NCI-H2227 treated with DMSO at 0.1 percent for 48 hours (cell line): ENCODE data around the gene EGFLAM.
"Not testable (repeated sequence)": the region's sequence is repeated elsewhere in the genome, so short reads cannot be mapped to it uniquely, and the experiment has no call there.

Experiments
- DNase-seq: peaks from one replicate; lab custom pipeline; 2025; lab: John Stamatoyannopoulos, UW

EGFLAM gene

DNA sequence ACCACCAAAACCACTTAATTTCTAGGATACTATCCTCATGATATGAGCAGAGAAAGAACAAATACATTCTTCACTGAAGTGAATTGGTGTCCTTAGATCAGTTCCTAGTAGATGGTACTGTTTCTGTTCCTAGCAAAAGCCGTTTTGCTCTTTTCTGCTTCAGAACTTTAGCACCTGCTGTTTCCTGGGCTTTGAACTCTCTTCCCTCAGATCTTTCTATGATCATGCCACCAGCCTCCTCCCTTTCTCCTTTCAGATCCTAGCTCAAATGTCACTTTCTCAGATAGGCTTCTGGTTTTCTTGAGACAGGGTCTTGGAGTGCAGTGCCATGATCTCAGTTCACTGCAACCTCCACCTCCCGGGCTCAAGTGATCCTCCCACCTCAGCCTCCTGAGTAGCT is 118.0 kb downstream of the EGFLAM start:
- DNase-seq = no peak

DNA sequence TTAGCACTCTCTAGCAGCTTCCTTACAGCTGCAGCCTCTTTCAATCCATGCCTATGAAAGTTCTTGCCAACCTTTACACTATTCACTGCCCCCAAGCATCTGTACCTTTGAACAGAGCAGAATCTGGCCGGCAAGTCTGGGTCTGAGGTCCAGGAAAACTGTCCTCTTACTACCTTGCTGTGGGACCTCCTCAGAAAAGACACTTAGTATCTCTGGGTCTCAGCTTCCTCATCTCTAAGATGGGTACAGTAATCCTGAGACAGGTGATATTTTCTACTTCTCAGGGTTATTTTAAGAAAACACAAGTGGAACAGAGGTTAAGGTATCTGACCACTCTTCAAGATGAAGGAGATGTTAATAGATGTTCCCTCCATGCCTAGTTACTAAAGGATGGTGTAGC is 120.2 kb downstream of the EGFLAM start:
- DNase-seq = no peak

DNA sequence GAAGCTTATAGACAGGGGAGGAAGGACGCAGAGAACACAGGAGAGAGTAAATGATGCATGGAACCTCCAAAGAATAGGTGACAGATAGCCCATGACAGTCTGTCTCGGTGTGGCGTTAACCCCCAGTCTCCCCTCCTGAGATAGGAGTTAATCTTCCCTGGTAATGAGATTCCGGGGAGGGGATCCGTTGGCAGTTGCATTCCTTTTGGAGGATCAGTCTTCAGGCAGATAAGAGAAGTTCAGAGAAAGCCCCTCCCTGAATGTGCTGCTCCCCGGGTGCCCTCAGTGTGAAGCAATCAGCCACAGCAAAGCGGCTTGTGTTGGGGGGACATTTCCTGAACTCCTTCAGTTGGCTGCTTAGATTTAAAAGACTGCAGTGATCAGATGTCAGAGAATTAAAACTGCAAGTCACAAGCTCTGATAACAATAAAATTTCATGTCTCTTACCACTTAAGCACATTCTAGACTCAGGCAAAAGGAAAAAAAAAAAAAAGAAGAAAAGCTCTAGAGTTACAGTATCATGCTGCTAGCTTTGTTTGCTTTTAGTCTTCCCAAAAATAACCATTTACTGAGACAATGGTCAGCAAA is 121.1 kb downstream of the EGFLAM start:
- no peak for DNase-seq

DNA sequence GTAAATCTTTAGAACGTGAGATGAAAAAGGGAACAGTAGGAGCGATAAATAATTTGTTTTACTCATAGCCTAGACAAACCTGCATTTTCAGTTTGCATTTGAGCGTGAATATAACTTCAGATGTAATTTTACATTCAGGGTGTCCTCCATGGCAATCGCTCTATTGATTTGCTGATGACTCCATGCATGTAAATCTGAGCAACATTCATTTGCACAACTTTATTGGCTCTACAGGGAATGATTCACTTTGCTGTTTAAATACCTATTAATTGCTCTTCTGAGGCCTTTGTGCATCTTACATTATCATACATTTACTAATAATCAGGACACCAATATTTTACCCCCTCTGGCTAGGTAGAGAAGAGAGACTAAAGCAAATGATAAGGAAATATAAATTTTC is 122.2 kb downstream of the EGFLAM start:
- DNase-seq = no peak

DNA sequence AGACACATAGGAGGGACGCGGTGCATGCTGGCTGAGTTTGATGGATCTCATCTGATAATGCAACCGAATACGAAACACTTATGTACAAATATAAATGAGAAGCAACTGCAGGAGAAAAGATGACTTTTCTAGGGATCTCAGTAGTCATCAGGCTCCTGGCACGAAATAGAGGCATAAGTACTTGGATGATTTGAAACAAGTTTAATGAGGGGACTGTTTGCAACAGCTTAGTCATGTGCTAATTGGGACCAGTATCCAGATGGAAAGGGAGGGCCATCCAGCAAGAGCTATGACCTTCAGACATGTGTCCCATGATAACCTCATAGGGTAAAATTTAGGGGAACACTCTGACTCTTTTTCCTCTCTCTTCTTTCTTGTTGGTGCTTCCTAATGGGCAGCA is 123.0 kb downstream of the EGFLAM start:
- no peak for DNase-seq

DNA sequence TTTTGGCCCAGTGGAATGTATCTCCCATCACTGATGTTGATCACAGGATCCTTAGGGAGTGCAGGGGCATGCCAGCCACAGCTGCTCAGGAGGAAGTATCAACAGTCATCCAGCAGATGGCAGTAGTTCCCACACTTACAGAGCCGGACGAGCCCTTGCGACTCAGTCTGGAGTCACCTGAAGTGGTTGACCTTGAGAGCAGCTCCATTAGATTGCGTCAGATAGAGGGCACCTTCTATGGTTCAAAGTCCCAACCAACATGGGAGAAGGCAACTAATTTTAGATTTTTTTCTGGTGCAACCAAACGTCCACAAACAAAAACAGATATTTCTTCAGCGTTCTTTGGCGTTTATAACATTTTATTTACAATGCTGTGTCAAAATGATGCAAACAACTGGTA is 124.5 kb downstream of the EGFLAM start:
- peak; percentile 73 for DNase-seq

DNA sequence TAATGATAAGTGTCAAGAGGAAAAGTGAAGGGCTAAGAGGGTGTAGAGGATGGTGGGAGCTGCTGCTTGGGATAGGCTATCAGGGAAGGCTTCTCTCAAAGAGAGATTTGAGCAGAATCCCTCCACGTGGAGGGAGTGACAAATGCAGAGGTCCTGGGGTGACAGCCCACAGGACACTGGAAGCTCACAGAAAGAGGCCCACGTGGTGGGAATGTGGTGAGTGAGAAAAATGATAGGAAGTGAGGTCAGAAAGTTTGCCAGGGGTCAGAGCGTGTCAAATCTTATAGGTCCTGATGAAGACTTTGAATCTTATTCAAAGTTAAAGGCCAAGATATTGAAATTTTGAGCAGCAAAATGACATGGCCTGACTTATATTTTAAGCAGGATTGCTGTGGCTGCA is 125.3 kb downstream of the EGFLAM start:
- DNase-seq = no peak

DNA sequence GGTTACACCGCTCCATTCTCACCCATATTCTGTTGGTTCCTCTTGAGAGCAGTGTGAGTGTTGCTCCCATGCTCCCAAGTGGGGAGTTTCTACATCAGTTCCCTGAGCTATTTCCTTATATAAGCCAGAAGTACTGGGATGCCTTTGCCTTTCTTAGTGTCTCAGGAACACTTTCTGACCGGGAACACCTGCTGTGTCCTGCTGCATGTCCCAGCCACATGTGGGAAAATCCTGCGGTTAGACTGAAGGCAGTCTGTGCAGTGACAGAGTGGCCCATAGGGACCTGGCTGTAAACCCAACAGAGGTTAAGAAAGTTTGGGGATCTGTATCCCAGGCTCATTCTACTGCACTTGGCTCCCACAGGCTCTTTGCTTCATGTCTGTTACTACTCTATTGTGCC is 126.0 kb downstream of the EGFLAM start:
- no peak for DNase-seq

DNA sequence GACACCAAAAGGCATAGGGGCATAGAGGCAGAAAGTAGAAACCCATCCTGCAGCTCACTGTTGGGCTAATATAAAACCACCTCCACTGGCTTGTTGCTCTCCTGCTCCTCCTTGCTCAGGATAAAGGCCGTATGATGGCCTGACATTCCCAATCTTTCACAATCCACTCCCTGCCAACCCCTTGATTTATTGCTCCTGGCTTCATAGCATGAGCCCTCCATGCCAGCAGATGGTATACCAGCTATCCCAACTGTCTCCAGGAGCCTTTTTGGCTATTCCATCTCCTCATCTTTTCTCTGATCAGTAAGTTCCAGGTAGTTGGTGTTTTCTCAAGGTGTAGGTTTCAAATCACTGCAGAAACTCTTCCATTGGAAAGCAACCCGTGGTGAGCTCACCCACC is 128.8 kb downstream of the EGFLAM start:
- DNase-seq = no peak

DNA sequence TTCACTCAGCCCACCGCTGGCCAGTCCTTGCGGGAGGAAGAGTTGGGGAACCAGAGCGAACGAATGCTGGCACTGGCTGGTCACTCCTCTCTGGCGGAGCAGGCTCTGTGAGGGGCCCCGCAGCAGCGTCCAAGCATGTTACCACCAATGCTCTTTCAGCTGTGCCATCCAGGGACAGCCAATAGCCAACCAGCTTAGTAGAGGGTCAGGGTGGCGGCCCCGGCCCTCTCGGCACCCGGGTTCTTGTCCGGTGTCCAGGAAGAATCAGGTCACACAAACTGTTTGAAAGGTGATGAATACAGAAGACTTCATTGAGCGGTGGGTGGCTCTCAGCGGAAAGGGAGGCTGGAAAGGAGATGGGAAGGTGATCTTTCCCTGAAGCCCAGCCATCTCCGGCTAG is 135.3 kb downstream of the EGFLAM start:
- no peak for DNase-seq

DNA sequence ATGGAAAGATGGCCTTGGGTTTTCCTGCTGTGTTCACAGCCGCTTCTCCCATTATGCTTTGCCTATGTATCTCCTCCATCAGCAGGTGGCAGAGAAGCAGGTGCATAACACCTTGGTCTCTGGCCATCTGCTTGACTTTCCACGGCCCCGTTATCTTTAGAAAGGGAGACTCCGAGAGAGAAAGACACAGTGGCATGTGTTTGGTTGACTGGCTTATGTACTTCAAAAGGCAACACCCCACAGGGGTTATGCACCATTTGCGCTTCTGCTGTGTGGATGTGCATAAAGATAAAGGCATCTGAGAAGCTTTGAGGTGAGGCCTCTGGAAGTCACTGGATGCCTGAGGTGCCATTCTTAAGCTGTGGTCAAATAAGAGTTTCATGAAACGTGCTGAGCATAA is 138.4 kb downstream of the EGFLAM start:
- DNase-seq = no peak

DNA sequence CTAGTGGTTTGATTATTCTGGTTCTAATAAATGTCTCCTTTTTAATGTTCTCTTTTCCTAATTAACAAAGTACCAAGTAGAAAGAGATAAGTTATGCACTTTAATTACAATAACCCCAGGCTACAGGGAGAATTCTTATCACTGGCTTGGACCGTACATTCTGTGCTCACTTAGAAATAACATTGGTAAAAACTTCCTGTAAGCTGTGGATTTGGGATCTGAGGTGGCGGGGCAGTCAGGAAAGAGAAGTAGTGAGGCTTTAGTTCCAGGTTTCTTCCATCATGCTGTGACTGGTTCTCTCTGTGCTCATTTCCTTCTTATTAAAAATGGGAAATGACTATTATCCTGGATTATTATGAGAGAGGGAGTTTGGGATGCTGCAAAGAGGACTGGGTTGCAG is 142.0 kb downstream of the EGFLAM start:
- DNase-seq = no peak

DNA sequence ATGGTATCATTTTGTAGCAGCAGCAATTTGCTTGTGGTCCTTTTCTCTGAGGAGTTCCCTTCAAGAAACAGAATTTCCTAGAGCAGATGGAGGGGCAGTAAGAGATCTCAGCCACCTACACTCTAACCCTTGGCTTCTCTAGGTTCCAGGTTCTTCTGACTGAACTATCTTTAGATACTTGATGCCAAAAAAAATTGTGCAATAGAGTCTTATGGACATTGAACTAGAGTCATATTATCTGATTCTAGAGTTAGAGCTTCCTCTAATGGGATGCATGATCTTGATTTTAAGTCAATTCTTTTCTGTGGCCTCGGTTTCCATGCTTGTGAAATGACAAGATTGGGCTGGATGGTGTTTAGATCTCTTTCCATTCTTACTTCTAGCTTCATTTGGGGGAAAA is 142.8 kb downstream of the EGFLAM start:
- no peak for DNase-seq

DNA sequence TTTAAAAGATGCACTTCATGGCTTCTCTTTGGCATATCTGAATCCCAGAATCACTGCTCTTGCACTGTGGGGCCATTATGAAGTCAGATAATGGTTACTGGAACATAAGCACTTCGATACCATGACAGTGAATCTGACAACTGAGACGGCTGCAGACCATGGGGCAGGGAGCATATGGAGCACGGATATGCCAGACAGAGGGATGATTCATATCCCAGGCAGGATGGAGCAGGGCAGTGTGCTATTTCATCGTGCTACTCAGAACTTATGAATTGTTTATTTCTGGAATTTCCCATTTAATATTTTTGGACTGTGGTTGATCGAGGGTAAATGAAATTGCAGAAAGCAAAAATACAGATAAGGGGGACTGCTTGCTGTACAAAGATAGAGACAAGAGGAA is 145.0 kb downstream of the EGFLAM start:
- no peak for DNase-seq

DNA sequence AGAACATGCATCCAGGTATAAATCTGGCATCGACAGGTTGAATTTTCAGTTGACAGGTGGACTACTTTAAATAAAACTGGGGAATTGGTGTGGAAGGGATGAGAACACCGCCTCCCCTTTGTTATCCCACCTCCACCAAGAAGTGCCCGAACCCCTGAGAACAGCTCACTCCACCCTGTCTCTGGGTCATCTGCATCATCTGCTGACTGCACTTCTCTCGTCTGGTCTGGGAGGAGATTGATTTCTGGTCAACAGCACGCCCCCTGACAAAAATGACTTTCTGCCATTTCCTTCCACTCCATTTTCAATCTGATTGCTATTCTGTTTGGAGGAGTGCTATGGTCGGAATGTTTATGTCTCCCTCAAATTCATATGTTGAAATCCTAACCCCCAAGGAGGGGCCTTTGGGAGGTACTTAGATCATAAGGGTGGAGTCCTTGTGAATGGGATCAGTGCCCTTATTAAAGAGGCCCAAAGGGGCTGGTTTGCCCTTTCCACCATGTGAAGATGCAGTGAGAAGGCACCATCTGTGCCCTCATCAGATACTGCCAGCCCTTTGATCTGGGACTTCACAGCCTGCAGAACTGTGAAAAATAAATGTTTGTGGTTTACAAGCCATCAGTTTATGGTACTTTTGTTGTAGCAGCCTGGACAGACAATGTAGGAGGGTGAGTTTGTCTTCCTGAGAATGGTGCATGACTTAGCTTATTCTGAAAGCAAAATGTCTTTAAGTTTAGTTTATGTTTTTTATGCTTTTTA is 145.7 kb downstream of the EGFLAM start:
- DNase-seq = no peak

DNA sequence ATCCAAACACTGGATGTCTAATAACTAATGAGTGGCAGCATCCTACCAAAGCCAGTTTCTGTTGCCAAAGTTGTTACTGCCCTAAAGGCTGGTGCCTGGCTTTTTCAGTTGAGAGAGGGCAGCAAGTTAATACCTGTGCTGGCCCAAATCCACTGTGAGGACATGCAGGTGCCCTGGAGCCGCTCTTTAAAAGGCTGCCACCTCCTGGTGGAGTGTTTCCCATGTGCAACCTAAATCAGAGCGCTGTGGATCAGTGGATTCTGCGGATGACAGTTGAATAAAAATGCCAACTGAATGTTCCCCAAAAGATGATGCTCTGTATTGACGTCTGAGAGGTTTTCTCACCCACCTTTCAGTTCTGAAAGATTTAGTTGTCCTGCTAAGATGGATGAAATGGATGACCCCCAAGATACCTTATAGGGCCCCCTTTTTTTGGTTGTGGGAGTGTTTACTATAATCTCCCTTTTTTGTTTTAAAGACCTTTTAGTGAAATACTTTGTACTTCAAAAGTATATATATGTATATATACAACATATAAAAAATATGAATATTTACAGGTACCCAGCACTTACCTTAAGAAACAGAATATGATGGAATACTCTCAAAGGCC is 146.4 kb downstream of the EGFLAM start:
- DNase-seq = no peak

DNA sequence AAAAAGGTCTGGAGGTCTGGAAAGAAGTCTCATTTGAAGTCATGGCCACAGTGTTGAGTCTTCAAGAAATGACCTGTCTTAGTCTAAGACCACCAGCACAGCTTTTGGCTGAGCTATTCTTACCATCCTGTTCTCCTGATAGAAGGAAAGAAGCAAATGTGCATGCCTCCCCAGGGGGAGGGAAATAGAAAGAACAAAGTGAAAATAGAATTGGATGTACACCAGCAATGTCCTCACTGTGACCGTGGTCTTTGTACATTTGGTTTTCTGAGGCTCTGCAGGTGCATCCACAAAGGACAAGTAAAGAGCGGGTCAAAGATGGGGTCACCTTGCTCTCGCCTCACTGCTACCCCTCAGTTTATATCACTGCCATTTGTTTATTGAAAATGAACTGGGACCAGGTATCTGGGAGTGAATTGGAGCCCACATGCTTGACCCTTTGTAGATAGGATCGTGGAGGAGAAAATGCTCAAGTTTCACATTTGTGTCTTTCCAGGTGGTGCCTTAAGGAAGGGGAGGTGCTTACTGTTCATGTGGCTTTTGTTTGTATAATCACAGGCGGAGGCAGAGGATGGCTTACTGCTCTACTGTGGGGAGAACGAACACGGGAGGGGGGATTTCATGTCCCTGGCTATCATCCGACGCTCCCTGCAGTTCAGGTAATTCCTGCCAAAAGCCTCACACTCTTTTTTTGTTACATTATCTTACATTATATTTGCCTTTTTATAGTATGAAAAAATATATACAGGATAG is 150.3 kb downstream of the EGFLAM start:
- no peak for DNase-seq

DNA sequence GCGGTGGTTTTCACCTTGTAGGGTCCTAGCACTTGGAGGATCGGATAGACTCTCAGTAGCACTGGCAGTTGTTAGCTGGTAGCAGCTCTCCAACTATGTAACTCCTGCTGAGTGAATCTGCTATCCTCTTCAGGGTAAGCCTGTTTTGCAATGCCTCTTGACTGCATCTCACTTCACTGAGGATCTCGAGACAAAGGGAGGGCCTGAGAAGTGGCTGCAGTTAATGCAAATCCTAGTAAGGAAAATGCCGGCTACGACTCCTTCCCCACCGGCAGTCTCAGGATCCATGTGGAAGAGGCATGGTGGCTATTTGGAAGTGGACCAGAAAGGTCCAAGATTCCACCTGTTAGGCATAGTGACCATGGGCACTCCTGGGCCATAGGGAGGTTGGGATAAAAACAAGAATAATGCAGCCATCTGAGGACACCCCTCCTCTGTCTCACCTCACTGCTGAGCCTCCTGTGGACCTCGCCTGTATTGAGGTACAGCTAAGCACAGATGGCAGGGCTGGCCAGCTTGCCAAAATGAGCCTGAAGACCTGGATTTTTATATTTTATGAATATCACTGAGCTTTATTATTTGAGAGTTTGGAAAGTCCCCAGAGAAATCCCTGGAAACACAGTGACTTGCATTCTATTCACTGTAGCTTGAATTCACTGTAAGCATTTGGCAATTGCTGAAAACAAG is 152.1 kb downstream of the EGFLAM start:
- DNase-seq = no peak

DNA sequence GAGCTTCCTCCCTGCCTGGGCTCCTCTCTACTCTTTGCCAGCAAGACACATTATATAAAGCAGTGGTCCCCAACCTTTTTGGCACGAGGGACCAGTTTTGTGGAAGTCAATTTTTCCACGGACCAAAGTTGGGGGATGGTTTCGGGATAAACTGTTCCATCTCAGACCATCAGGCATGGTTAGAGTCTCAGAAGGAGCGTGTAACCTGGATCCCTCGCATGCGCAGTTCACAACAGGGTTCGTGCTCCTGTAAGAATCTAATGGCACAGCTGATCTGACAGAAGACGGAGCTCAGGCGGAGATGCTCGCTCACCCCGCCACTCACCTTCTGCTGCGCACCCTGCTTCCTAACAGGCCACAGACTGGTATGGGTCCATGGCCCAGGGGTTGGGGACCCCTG is 155.3 kb downstream of the EGFLAM start:
- DNase-seq = peak; percentile 63

DNA sequence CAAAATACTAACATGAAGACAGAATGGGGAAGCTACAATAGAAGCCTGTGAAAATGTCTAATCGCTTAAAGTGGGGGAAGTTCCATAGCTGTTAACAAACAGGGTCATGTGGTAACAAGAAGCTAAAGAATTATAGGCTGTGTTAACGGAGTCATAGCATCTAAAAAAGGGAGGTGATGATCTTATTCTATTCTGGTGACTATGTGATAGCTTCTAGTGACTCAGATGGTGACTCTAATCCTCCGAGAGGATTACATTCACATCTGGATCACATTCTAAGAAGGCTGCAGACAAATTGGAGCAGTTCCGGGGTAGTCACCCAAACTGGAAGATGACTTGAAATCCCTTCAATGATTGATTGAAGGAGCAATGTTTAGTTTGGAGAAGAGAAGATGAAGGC is 156.0 kb downstream of the EGFLAM start:
- DNase-seq = no peak

DNA sequence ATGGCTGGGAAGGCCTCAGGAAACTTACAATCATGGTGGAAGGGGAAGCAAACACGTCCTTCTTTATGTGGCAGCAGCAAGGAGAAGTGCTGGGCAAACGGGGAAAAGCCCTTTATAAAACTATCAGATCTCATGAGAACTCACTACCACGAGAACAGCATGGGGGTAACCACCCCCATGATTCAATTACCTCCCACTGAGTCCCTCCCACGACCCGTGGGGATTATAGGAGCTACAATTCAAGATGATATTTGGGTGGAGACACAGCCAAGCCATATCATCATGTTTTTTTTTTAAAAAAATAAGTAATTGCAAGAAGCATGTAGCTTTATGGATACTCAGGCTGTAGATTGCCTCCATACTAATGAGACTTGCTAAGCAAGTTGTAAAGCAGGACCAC is 157.4 kb downstream of the EGFLAM start:
- not testable (repeated sequence) for DNase-seq

DNA sequence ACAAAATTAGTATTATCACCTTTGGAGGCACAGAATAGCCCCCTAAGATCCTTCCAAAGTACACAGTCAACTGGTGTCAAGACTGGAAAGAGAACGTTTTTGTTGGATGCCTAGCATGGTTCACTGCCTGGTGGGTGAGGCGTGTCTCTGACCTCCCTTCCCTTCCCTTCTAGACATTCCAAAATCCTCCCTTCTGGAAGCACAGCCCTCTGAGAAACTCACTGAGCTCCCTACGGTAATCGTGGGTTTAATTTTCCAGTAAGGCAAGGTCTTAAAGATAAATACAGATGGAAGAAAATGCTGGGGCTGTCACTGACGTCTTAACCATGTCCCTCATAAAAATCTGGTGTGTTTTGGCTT is 159.3 kb downstream of the EGFLAM start:
- no peak for DNase-seq
